HepG2 (cell line): ENCODE measurements around the gene PTPRM. TPM values are rescaled to one million over a fixed set of nuclear protein-coding genes. Genes with fewer than 3 reads are reported as not detected.

Source experiments
- ATAC-seq: fragments of 200-7000 bp; cut with Tn5 transposase; 3 replicates; pipeline ENCODE4 v1.9.1; 2020; ENCODE audit warnings: mild to moderate bottlenecking, moderate library complexity
- BruUV-seq: library from RNA; stranded (reverse); fragments of 400-500 nt; replicated peaks from 2 replicates; lab custom pipeline; 2021; lab: Mats Ljungman, UMichigan
- CTCF ChIA-PET: fragments of 300-600 bp; formaldehyde crosslinking; extraction: SDS; loops from one replicate; lab custom pipeline; 2021; ENCODE audit warnings: low total read pairs, inconsistent platforms, low intra/inter-chr PET ratio; lab: Yijun Ruan, JAX
- POLR2A ChIA-PET: fragments of 350-600 bp; sonication (Branson Sonifier 250); formaldehyde crosslinking; loops from one replicate; lab custom pipeline; 2020; ENCODE audit warnings: antibody characterized with exemption, inconsistent platforms; lab: Yijun Ruan, JAX
- DNase-seq: peaks from one replicate; pipeline ENCODE4 v3.0.0-alpha.2; 2015; ENCODE audit warnings: low spot score
- FAIRE-seq: peaks from 3 replicates; lab custom pipeline; 2011; peaks lifted over from hg19 to GRCh38; lab: Jason Lieb, UNC
- H2AFZ ChIP-seq: one replicate; pipeline ENCODE4 v1.6.1; 2011; ENCODE audit warnings: low read length, inconsistent platforms
- H3K27ac ChIP-seq: fragments of 300-600 bp; 3 replicates; pipeline ENCODE4 v1.8.0; 2011; ENCODE audit warnings: mixed run types, mild to moderate bottlenecking, mixed read lengths, low read length, inconsistent platforms; ENCODE audit not compliant: insufficient read depth; ENCODE audit errors: extremely low read length
- H3K27me3 ChIP-seq, 2 experiments: fragments of 200-600 bp in 1 of 2; 2 replicates in 1 of 2; 3 replicates in 1 of 2; pipeline versions ENCODE4 v1.6.0 to v1.8.0; 2011; ENCODE audit warnings: low read length in 2 of 2, mild to moderate bottlenecking in 2 of 2, moderate library complexity in 2 of 2, inconsistent platforms in 1 of 2; ENCODE audit not compliant: insufficient read depth in 2 of 2, control insufficient read depth in 1 of 2
- H3K36me3 ChIP-seq, 2 experiments: fragments of 200-600 bp in 1 of 2; replicated peaks in 1 of 2; 2 replicates in 1 of 2; 3 replicates in 1 of 2; pipeline versions ENCODE4 v1.5.1 to v1.8.0; 2011; ENCODE audit warnings: low read length in 2 of 2, inconsistent platforms in 1 of 2; ENCODE audit not compliant: insufficient read depth in 2 of 2, control insufficient read depth in 1 of 2
- H3K4me1 ChIP-seq: 2 replicates; pipeline ENCODE4 v1.5.1; 2012; ENCODE audit warnings: low read length, inconsistent platforms; ENCODE audit not compliant: insufficient read depth
- H3K4me2 ChIP-seq: 2 replicates; pipeline ENCODE4 v1.6.0; 2011; ENCODE audit warnings: low read depth, low read length, inconsistent platforms
- H3K4me3 ChIP-seq, 3 experiments: fragments of 200-600 bp in 1 of 3; sonication (generic), shearing (Covaris generic) in 1 of 3; replicated peaks in 1 of 3; 2 replicates each; pipeline ENCODE4 v1.5.1; 2011 to 2016; ENCODE audit warnings: low read length in 3 of 3, inconsistent platforms in 2 of 3, low read depth in 2 of 3, mild to moderate bottlenecking in 2 of 3, control low read depth in 1 of 3, mixed read lengths in 1 of 3; ENCODE audit not compliant: insufficient read depth in 1 of 3
- H3K79me2 ChIP-seq: one replicate; pipeline ENCODE4 v1.6.1; 2011; ENCODE audit warnings: low read length, inconsistent platforms; ENCODE audit not compliant: insufficient read depth
- H3K9ac ChIP-seq: 2 replicates; pipeline ENCODE4 v1.6.0; 2011; ENCODE audit warnings: mild to moderate bottlenecking, low read depth, low read length, inconsistent platforms; ENCODE audit not compliant: insufficient read depth
- H3K9me3 ChIP-seq: 2 replicates; pipeline ENCODE4 v1.5.1; 2012; ENCODE audit warnings: mild to moderate bottlenecking, low read length
- H4K20me1 ChIP-seq: 2 replicates; pipeline ENCODE4 v1.6.0; 2011; ENCODE audit warnings: inconsistent platforms, mild to moderate bottlenecking, low read length, moderate library complexity; ENCODE audit not compliant: insufficient read depth
- CCAR2 ChIP-seq: fragments of 200-400 bp; formaldehyde crosslinking; optimal IDR thresholded peaks from 2 replicates; pipeline ENCODE3; 2018; ENCODE audit warnings: low read depth, mild to moderate bottlenecking, low read length, moderate library complexity
- CEBPB ChIP-seq: IDR thresholded peaks from 2 replicates; pipeline ENCODE4 v1.6.1; 2011; ENCODE audit warnings: low read depth, low read length, improper control_type of control experiment, borderline replicate concordance
- EZH2 ChIP-seq: conservative IDR thresholded peaks from 2 replicates; pipeline ENCODE4 v1.6.1; 2012; ENCODE audit warnings: mild to moderate bottlenecking, low read depth, low read length, moderate library complexity
- NR2C2 ChIP-seq: sonication (generic); formaldehyde crosslinking; IDR thresholded peaks from 2 replicates; pipeline ENCODE4 v1.4.0; 2020; ENCODE audit warnings: missing genetic modification reagents, mild to moderate bottlenecking, moderate library complexity, borderline replicate concordance
- NR2F2 ChIP-seq: IDR thresholded peaks from 2 replicates; pipeline ENCODE4 v1.6.1; 2012; ENCODE audit warnings: low read depth, inconsistent platforms, borderline replicate concordance
- RBFOX2 ChIP-seq: fragments of 200-400 bp; formaldehyde crosslinking; IDR thresholded peaks from 2 replicates; pipeline ENCODE4 v1.6.1; 2017; ENCODE audit warnings: low read depth, mild to moderate bottlenecking, low read length
- RXRA ChIP-seq: sonication (generic); formaldehyde crosslinking; IDR thresholded peaks from 2 replicates; pipeline ENCODE4 v1.5.1; 2020; ENCODE audit warnings: missing genetic modification reagents
- XBP1 ChIP-seq: sonication (generic); formaldehyde crosslinking; IDR thresholded peaks from 2 replicates; pipeline ENCODE4 v1.5.0; 2020; ENCODE audit warnings: missing genetic modification reagents
- ZBED4 ChIP-seq: sonication (generic); formaldehyde crosslinking; IDR thresholded peaks from 2 replicates; pipeline ENCODE4 v1.4.0; 2020; ENCODE audit warnings: missing genetic modification reagents, borderline replicate concordance
- ZNF678 ChIP-seq: sonication (generic); formaldehyde crosslinking; IDR thresholded peaks from 2 replicates; pipeline ENCODE4 v1.4.0; 2020; ENCODE audit warnings: mild to moderate bottlenecking, missing genetic modification reagents
- ZNF749 ChIP-seq: sonication (generic); formaldehyde crosslinking; IDR thresholded peaks from 2 replicates; pipeline ENCODE4 v1.8.0; 2022; ENCODE audit warnings: mild to moderate bottlenecking, missing genetic modification reagents, moderate library complexity, borderline replicate concordance
- ZNF816 ChIP-seq: sonication (generic); formaldehyde crosslinking; IDR thresholded peaks from 2 replicates; pipeline ENCODE4 v1.8.0; 2022; ENCODE audit warnings: missing genetic modification reagents, mild to moderate bottlenecking, borderline replicate concordance
- WGBS: methylation state at CpG from one replicate; pipeline ENCODE4 v1.1.6; 2017; ENCODE audit warnings: low lambda C conversion rate; 5-methylcytosine and 5-hydroxymethylcytosine counted together
- in situ Hi-C: cut with HindIII; loops from 2 replicates; pipeline ENCODE4 v1.10.0; 2017; ENCODE audit warnings: low pct_unique_long_range_greater_than_20kb; ENCODE audit not compliant: extremely low pct_ligation_motif_present
- intact Hi-C: fragments of 100-400 bp; cut with micrococcal nuclease; formaldehyde crosslinking; loops from one replicate; pipeline ENCODE4 v1.10.0; 2022; ENCODE audit not compliant: unreplicated experiment
- polyA plus RNA-seq, 8 experiments: library from polyadenylated mRNA; depleted of rRNA in 3 of 8; stranded (reverse) in 7 of 8; unstranded in 1 of 8; fragments of >200 nt; fragmentation: Illumina TruSeq in 4 of 8; extraction: Trizol in 4 of 8; gene quantifications; 2 replicates each; pipeline versions ENCODE4 v1.2.1 to v1.2.3, GENCODE V29; 2011 to 2016; ENCODE audit warnings: low read depth in 4 of 8, missing spikeins in 1 of 8, mixed read lengths in 1 of 8; ENCODE audit not compliant: insufficient read depth in 1 of 8
- total RNA-seq, 5 experiments: library from RNA; depleted of rRNA; stranded (reverse); fragments of >200 nt; fragmentation: Illumina TruSeq; extraction: Trizol; gene quantifications; 2 replicates each; pipeline ENCODE4 v1.2.3, GENCODE V29; 2016; ENCODE audit warnings: low read depth in 1 of 5

PTPRM gene
- total and polyA plus RNA-seq, 2 of the 13 experiments (the other 11 are each of a cell fraction or from before 2014, with no cell fraction given) = 12.6 to 108 TPM

GRCh38 chr18:7885865-7886264 is 318.7 kb downstream of the PTPRM start (continued):
- TF ChIP-seq ZBED4 (CRISPR knock-in tag) (no peak), CCAR2 (no peak), ZNF749 (CRISPR knock-in tag) (no peak), RXRA (CRISPR knock-in tag) (no peak), EZH2 (no peak), NR2F2 (no peak), ZNF816 (CRISPR knock-in tag) (no peak)
- TF ChIP-seq, all 625 proteins: peak for 0

GRCh38 chr18:7886436-7886835 is 319.3 kb downstream of the PTPRM start:
- ChIA-PET POLR2A (no interaction called here), CTCF (no interaction called here)
- intact Hi-C loops = no loop called here
- Histone ChIP-seq H3K9me3 (no peaks in the 10 kb centered on the region), H3K27ac (no peak overlapping the region), H3K9ac (no peak overlapping the region), H3K36me3 (peaks cover 0 to 3% of the 10 kb centered on the region in 2 experiments; a peak in 1 of 5 replicates), H3K4me1 (peaks cover 14% of the 10 kb centered on the region; the same call in 1 of the 2 replicates), H4K20me1 (no peaks in the 10 kb centered on the region), H3K27me3 (no peaks in the 10 kb centered on the region), H3K79me2 (no peaks in the 10 kb centered on the region), H3K4me2 (no peak overlapping the region), H3K4me3 (no peak overlapping the region), H2AFZ (no peak overlapping the region)
- BruUV-seq = no TSS peak
- 88% methylated on average over 2 of the region's 2 CpGs for WGBS
- no peak for FAIRE-seq
- DNase-seq = no peak
- in situ Hi-C loops = no loop called here
- TF ChIP-seq CEBPB (no peak), RBFOX2 (no peak), XBP1 (CRISPR knock-in tag) (no peak), ZNF678 (CRISPR knock-in tag) (no peak), NR2C2 (CRISPR knock-in tag) (no peak)
- no peak for ATAC-seq
